Measurements from ENCODE around the gene PPFIBP2.
"Not testable (repeated sequence)": the region's sequence is repeated elsewhere in the genome, so short reads cannot be mapped to it uniquely, and the experiment has no call there.

PPFIBP2 gene

DNA sequence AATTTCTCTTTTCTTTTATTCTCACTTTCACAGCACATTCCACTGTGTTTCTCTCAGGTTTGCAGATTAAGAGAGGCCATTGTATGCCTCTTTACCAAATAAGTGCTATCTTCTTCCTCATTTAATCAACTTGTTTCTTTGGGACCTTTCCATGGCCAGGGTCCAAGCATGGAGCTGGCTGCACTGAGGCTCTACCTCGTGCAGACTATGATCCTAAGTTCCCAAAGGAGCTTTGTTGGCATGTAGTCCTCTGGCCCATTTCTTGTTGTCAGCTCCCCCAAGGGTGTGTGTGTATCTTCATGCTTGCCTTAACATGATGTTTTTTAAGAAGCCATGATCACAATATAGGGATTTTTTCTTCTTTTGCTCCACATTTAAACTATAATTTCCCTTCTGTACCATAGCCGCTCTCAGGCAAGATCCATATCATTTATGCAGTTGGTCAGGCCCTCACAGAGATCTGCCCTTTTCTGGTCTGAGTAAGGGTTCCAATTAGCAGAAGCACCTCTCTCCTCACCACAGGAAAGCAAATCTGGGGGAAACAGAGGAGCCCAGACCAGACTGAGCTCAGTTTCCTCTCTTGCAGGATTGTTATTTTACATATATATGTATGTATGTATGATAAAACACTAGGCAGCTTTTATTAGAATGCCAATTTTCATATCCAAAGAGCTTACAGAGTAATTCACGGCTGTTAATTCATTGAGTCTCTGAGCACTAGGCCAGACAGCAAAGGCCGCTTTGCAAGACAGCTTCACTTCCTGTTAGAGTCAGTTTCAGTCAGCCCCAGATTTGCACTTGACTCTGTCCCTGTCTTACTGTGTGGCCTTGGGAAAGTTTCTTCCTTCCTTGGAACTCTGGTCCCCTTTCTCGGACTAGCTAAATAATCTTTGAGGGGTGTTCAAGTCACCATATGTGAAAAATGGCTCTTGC, 125.2 kb downstream of the PPFIBP2 start:
- DNase-seq = no peak

DNA sequence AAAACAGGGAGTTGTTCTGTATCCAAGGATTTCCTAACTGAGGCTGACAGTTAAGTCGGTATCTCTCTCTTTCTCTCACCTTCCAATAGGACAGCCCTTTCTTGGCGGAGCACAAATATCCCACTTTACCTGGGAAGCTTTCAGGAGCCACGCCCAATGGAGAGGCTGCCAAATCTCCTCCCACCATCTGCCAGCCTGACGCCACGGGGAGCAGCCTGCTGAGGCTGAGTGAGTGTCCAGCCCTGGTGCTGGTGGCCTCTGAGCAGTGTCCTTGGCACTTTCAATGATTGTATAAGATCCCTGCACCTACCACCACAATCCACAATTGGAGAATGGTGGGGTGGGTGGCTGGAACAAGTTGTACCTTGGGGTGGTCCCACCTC, 125.8 kb downstream of the PPFIBP2 start:
- DNase-seq = no peak

DNA sequence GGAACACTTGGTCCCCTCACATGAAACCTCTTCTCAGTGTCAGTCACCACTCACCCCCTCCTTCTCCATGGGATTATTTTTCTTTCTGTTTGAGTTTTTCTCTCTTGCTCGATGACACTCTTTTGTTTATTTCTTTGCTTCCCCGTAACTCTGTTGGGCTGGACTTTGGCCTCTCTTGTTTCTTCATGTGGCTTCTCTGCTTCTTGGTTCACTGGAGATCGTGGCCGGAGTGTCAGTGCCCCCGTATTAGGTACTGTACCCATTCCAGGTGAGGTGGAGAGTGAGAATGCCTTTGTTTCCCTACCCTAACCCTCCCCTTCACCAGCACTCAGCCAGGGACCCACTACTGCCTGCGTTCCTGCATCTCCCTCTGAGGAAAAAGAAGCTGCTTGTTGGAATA, 127.0 kb downstream of the PPFIBP2 start:
- DNase-seq = no peak

DNA sequence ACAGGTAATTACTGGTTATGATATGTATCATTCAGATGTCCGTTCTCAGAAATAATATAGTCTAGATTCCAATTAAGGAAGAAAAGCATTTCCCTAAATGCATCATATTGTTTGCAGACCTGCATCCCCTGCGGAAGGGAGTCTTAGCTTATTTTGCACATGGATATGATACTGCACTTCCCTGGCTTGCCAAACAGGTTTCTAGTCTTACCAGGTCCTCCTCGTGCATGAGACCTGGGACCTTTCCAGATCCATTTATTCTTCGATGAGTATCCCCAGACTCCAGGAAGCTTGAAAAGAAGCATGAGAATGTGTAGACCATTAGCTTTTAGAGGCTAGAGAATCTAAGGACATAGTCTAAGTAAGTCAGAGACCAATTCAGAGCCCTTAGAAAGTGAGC, 128.9 kb downstream of the PPFIBP2 start:
- no peak for DNase-seq

DNA sequence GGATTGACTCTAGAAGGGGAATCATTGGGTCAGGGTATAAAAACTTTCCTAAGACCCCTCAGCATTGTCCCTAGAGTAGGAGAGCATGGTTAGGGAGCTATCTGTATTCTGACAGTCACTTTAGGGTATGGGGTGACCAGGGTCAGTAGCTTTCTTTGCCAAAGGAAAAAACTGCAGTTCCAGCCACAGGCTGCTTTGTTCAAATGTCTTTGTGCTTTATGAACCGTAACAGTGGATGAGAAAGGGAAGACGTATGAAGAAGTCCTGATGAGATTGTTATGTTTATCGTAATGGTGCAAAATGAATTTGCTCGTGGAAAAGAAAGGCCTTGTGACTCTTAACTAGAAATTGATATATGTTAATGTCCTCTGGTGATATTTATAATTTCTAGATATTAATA, 129.5 kb downstream of the PPFIBP2 start:
- no peak for DNase-seq

DNA sequence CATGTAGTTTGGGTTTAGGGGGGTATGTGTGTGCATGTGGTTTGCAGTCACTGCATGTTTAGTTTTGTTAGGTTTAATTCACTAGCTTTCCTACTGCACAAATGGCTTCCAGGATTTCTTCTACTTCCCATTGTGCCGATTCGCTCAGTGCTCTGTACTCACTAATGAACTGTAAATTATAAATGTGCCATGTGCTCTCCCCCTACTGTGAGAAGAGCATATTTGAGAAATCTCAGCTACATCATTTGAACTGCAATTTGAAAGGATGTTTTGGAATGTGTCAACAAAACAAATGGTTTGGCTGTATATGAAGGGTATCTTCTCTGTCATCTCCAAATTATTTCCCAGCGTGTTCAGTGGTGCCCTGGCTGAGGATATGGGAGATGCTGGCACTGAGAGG, 131.4 kb downstream of the PPFIBP2 start:
- DNase-seq = no peak

DNA sequence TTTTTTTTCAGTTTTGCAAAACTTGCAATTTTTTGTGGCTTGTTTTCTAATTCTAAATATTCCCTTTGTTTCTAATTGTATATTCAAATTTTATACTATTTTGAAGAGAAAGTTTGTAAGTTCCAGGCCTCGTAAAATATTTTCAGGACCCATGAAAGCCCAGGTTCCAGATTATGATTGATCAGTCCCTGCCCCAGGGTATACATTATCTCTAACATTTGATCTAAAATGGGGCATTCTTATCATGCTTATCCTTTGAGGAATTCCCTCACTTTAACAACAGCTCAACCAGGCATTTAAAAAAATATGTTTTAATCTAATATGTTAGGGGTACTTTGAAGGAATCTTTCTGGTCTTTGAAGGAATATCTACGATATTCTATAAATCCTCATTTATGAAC, 133.1 kb downstream of the PPFIBP2 start:
- no peak for DNase-seq

DNA sequence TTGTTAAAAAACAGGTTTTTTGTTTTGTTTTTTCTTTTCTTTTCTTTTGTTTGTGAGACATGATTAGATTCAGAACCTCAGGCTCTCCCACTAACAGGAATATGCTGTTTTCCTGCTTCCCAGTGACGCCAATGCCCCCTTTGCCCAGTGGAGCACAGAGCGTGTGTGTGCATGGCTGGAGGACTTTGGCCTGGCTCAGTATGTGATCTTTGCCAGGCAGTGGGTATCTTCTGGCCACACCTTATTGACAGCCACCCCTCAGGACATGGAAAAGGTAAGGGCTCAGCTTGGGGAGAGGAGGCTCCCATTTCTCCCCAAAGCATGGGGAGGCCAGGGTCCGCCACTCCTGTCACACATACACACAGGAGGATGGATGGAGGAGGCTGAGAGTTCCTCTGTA, 134.5 kb downstream of the PPFIBP2 start:
- DNase-seq = no peak

DNA sequence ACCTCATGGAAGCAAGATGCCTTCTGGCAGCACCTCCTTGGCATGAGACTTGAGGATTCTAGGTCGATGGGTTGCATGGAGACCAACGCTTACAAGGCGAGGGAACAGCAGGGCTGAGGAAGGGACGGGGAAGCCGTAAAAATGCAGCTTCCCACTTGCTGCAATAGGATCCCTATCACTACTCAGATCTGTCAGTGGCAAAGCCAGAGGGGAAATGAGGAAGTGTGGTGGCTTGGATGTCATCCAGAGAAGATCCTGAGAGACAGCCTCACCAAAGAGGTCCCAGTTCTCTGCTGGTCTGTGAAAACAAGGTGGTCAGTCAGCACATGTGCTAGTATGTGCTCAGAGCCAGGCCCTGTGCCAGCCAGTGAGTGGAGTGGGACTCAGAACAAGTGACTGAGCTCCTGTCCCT, 137.3 kb downstream of the PPFIBP2 start:
- DNase-seq = peak; percentile 77 to 89

DNA sequence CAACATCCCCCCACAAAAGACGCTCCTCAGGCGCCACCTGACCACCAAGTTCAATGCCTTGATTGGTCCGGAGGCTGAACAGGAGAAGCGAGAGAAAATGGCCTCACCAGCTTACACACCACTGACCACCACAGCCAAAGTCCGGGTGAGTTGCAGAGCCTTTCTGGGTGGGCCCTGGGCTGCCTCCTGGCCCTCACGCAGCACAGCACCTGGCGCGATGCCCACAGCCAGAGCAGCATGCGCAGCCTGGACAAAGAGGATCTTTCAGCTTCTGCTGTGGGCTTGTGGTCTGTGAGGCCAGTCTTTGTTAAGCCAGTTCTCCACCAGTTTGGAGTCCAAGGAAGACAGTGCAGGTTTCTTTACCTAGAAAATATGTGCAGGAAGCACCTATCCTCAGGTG, 137.9 kb downstream of the PPFIBP2 start:
- DNase-seq = no peak

DNA sequence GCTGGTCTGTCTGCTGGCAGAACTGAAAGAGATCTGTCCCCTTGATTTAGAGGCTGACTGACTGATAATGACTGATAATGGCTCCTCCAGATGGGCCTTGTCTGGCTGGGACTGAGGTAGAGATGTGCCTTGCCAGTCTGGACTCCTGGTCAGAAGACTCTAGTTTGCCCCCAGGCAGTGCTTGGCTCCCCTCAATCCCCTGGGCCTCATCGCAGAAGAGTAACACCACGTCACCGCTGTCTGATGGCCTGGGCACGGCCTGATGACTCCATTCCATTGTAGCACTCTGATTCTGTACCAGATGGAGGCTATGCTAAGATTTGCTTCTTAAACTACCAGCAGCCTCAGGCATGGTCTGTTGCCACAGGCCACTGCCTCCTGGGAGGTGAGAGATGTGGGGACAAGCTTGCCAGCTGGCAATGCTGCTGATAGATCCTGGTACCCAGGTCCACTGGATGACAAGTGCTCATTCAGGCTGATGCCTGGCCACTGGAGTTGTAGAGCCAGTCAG, 140.5 kb downstream of the PPFIBP2 start:
- DNase-seq = no peak

DNA sequence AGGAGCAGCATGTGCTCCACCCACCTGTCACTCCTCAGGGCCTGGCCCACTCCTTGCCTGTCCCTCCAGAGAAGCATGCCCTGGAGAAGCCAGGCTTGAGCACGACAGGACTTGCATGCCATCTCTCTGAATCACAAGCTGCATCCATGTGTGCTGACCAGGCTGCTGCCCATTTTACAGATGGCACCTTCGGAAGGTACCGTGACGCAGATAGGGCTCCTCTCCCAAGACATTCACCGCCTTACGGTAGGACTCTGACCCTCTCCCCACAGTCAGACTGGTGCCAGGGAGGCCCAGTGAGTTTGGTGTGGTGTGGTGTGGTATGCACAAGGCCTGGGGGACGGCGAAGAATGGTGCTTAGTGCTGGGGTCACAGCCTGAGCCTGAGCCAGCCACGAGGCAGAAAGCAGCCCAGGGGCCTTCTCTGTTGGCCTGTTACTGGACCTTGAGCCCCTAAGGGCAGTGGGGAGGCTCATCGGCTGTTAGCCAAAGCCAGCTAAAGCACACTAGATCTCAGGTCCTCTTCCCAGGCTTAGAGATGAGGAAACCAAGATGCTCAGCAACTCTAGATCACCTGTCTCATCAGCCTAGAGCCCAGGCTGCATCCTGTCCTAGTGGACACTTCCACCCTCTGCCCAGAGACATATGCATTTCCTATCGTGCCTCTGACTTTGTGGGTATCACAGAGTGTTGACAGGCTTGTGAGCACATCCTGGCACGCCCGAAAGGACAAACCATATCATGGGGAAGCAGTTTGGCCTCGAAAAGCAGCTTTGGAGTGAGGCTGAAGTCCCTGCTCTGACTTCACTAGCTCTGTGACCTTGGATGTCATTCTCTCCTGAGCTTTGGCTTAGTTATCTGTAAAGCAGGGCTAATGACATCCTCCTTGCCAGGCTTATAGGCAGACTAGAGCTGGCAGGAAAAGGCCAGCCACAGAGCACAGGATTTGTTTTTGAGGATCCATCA, 141.7 kb downstream of the PPFIBP2 start:
- DNase-seq = no peak

DNA sequence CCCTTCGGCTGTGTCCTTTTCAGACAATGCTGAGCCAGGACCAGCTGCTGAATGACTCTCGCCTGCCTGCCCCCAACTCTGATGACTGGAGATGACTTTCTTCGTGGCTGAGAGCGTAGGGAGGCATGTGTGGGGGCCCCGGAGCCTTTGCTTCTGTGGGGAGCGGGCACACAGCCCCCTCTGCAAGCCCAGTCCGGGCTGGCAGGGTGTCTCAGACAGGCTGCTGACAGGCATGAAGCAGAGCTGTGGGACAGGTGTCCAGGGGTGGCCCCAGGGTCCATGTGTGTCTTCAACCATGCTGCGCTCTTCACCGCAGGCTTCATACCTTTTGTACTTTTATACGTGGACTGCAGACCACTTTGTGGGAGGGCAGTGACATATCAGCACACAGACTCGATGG, 142.9 kb downstream of the PPFIBP2 start:
- DNase-seq = no peak

DNA sequence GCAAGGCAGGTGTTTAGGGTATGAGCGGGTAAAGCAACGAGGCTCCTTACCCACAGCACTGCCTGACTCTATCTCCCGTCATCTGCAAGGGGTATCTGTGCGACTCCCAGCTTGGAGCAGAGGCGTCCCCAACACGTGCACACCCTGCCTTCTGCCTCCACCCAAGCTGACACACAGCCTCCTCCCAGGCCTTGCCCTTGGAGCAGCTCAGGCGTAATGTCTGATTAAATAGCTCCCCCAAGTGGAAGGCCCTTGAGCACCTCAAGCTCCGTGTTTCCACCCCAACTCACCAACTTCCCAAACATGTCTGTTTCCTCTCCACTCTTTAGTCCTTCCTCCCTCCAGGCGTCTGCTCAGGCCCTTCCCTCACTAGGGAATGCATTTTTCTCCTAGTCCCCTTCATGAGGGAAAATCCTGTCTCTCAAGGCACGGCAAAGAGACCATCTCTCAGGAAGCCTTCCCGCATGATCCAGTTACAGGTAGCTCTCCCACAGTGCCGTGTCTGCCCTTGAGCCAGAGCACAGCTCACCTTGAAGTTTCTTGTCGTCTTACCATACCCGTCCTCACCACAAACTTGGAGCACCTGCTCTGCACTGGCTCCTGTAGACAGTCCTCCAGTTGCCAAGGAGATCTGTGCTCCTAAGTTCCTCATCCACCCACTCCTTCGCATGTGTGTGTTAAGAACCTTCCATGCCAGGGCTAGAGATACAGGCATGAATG, 143.7 kb downstream of the PPFIBP2 start:
- peak; percentile 56 to 74 for DNase-seq

DNA sequence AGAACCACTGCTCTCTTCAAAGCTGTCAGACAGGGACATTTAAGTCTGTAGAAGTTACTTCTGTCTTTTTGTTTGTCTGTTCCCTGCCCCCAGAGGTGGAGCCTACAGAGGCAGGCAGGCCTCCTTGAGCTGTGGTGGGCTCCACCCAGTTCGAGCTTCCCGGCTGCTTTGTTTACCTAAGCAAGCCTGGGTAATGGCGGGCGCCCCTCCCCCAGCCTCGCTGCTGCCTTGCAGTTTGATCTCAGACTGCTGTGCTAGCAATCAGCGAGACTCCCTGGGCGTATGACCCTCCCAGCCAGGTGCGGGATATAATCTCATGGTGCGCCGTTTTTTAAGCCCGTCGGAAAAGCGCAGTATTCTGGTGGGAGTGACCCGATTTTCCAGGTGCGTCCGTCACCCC, 149.7 kb downstream of the PPFIBP2 start:
- DNase-seq = not testable (repeated sequence)

DNA sequence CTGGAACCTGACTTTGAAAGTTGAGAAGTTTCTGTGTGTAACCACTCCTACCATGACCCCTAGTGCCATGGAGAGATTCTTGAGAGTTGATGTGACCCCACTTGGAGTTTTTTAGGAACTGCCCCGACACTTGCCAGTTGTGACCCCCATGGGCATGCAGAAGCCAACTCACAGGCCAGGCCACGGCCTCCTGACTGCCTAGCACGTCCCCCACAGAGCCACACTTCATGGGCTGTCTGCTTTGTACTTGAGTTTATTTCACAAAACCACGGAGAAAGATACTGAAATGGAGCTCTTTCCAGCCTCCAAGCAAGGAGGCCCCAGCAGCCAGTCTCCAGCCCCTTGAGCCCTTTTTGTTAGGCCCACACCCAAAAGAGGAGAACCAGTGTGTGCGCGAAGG, 151.1 kb downstream of the PPFIBP2 start:
- DNase-seq = no peak

DNA sequence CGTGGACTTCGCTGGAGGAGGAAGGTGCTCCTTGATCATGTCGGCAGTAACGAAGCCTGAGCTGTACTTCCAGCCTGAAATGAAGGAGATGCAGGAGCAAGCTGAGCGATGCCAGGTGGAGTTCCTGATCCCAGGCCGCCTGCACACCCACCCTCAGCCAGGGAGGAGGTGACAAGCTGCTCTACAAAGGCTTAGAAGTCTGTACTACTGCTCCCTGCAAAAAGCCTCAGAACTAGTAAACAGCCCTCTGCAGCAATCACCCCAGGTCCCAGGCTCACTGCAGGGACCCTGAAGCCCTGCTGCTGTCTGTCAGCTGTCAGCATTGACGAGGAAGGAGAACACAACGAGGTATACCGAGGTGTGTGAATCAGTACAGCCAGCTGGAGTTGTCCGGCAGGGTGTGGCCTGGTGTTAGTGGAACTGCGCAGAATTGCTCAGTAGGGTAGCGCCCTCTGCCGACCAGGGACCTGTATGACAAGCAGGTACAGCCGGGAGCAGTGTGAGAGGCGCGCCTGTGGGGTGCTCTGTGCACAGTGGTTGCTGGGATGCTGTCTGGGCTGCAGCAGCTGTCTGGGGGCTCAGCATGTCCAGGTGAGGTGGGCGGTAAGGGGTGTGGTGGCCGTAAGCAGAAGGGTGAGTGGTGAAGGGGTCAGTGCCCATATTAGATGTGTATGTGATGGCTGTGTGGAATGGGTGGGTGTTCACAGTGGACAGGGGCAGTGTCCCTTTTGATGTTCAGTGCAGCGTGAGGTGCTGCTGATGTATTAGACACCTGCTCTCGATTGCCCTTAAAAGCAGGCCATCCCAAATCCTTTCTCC, 151.9 kb downstream of the PPFIBP2 start:
- DNase-seq = peak; percentile 49 to 60

DNA sequence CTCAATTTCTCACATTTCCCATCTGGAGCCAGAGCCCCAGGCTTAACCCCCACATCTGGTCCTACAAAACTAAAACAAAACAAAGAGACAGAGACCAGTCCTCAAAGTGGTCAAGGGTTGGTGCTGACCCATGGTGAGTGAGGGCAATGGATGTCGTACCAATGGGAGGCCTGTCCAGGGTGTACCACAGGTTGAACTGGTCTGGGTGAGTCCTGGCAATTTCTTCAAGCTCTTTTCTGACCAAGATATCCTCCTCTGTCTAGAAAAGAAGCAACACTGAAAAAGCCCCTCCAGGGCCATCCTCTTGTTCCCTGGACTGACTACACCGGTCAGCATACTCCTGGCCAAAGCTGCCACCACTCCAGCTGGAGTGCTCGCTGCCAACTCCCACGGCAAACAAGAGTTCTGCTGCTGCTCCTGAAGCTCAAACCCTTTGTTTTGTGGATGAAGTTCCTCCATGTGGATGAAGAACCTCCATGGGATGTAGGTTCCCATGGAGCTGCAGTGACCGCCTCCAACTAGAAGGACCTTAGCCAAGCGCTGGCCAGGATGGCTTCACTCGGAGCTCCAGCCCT, 152.6 kb downstream of the PPFIBP2 start:
- no peak for DNase-seq

DNA sequence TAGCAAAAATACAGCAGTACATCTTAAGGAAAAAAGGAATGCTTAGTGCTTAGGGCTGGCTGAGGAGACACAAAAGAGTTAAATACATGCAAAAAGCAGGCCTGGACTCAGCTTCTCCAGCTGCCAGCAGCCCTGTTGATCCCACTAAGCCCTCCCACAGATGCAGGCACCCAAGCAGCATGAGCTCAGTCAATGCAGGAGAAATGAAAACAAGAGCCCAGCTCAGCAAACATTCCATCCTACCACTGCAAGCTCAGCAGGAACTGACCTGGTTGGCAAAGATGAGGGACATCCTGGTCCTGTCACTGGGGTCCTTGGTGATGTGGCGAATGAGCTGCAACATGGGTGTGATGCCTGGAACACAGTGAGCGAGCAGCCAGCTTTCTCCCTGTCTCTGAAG, 153.7 kb downstream of the PPFIBP2 start:
- DNase-seq = no peak

DNA sequence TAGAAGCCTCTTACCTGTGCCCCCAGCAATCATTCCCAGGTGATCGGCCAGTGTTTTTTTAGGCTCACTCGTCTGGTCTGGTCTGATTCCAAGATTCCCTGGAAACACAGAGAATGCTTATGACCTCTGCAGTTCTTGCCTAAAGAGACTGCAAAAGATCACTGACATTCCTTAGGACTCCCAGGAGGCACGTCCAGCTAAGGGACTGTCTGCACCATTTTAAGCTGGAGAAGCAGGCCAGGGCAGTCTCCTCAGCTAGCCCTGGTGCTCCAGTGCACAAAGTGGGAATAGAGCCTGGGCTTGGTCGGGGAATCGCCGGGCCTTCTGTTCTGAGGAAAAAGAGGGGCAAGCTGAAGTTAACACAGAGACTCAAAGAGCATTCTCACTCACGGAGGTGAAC, 154.7 kb downstream of the PPFIBP2 start:
- no peak for DNase-seq

DNA sequence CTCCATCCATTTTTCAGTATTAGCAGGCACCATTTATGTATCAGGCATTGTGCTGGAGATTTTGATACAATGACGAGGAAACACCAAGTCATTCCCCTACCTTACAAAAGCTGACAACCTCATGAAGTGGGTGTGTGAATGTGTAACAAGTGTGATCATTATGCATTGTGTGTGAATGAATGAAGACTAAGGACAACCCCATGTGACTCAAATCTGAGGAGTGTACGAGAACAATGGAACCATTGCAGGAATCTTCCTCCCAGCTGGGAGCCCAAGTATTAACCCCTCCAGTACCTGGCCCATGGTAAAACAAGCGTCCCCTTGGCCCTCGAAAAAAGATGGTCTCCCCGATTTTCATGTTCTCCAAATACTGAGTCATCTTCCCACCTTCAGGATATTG, 155.1 kb downstream of the PPFIBP2 start:
- no peak for DNase-seq

DNA sequence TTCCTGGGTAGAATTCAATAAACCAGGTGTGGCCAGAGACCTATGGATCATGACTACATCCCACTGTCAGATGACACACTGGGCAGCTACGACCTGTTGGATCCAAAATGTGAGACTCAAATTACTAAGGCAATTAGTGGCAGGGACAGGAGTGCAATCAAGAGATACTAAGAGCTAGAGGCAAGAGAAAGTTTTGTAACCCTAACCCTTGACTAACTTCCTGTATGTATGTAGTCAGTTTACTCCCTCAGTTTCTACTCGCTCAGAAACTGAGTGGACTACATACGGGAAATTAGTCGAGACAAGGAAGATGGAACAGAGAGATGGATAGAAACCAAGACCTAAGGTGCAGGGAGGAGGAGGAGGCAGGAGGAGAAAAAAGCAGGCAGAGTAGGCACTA, 156.8 kb downstream of the PPFIBP2 start:
- no peak for DNase-seq
